ENCODE measurements around the gene CCNT2.
"Not testable (repeated sequence)": the region's sequence is repeated elsewhere in the genome, so short reads cannot be mapped to it uniquely, and the experiment has no call there.

Gene CCNT2

DNA sequence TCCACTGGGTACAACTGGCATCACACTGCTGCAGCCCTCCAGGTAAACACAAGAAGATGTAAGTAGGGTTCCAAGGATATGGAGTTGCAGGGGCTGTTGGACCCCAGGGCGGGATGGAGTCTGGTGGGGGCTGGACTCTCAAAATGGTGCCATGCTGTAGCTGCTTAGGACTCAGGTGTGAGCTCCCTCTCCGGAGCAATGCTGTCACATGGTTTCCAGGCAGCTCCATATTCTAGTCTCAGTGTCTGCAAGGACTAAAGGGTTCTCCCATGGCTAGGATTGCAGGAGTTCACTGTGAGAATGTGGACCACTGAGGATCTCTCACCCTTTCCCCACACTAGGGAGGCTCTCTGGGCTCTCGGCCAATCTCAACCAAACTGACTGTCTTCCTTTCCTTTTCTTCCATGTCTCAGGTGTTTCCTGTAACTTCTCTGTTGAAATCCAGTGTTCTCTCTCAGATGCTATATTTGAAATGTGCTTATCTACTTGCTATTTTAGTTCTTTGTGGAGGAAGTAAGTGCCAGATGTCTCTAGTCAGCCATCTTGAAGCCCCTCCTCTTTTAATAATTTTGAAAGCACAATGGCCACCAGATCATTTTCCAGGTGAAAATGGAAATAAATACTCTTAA is 57.6 kb downstream of the CCNT2 start:
- no peak for DNase-seq

DNA sequence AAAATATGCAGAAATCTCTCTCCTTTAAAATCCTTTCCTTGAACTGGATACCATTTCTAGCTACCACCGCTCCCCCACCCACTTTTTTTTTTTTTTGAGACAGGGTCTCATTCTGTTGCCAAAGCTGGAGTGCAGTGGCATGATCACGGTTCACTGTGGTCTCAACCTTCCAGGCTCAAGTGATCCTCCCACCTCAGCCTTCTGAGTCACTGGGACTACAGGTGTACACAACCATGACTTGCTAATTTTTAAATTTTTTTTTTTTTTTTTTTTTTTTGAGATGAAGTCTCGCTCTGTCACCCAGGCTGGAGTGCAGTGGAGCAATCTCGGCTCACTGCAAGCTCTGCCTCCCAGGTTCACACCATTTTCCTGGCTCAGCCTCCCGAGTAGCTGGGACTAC is 58.5 kb downstream of the CCNT2 start:
- DNase-seq: not testable (repeated sequence)

DNA sequence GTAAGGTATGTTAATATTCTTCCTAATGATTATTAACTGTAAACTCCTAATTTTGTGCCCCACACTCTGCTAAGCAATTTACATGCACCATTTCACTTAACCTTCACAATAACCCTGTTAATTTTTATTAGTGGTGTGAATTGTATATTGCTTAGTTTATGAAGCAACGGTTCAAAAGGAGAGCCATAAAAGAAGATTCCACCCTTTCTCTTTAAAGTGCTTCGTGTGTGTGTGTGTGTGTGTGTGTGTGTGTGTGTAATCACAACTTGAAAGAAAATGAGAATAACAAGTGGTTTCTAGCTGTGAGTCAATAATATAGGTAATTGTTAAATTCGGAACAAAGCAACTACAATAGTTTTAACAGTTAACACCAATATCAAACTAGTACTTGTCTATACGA is 60.6 kb downstream of the CCNT2 start:
- no peak for DNase-seq

DNA sequence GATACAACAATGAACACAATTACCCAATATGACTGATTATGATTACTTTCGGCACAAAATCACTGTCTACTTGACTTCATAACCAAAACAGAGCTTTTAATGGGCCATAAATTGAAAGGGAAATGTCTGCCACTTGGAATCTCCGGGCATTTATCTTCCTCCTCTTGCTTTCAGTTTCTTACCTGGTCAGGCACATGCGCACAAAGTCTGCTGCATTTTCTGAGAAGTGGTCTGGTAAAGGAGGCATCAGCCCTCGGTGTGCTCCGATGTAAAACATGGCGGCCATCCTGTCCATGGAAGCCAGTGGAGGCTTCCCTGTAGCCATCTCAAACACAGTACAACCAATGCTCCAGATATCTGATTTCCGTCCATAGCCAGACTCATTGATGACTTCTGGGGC is 62.0 kb downstream of the CCNT2 start:
- DNase-seq: no peak

DNA sequence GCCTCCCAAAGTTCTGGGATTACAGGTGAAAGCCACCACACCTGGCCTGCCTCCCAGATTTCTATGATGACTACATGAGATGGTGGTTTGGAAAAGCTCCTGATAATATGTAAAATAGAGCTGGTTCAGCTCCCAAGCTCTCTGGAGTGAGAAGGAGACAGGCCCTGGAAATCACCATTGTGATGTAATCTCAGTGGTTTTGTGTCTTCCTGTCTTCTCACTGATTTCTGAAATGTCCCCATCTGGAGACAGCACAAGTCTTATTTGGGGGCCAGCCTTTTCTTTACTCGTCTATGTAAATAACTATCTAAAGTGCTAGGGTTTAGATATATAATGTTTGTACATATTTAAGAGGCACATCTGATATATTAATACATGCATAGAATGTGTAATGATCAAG is 64.0 kb downstream of the CCNT2 start:
- DNase-seq: no peak

DNA sequence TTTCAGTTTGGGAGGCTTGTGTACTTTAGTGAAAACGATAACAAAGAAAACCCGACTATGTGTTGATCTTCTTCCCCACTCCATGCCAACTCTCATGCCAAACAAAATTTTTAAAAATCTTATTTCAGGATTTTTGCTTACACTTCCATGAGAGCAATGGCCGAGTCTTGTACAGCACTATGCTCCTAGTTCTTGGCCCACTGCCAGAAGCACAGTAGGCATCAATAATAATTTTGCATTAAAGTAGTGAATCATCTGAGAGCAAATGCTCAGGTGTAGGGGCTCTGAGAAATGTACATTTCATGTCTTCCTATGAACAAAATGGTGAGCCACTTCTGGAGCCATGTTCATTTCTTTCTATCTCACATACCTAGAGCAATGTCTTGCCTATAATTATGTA is 66.4 kb downstream of the CCNT2 start:
- DNase-seq: no peak

DNA sequence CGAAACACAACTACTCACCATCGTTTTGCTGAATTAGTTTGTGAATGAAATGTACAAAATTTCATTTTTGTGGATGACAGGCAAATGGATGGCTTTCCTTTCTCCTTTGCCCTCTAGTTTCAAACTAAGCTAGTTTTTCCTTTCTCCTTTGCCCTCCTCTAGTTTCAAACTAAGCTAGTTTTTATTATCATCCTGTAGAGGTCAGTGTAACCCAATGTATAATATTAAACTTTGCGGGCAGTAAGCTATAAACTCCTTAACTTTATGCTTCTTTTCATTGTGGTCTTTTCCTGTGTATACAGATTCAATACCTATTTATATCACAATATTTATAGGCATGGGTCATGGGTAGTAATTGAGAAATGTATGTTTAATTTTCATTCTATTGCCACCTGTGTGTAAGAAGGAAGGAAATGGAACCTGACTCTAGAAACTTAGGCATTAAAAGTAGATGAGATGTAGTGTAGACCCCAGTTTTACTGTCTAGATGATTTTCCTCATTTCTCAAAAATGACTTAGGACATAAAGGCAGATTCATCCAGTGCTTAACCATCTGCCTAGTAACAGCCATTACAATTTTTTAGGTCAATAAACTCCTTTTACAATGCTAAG is 70.5 kb downstream of the CCNT2 start:
- DNase-seq: peak; percentile 28

DNA sequence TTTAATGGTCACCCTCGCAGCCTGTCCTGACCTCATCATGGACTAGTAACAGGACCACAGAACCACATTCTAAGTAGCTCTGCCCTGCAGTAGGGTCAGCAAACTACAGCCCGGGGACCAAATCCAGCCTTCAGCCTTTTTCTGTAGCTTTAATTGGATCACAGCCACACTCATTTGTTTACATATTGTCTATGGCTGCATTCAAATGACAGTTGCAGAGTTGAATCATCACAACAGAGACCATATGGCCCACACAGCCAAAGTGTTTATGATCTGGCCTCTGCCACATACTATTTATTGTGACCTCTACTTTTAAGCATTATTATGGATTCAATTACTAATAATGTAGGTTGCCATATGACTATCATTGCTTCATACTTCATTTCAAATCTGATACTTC is 80.9 kb downstream of the CCNT2 start:
- peak; percentile 2 for DNase-seq

DNA sequence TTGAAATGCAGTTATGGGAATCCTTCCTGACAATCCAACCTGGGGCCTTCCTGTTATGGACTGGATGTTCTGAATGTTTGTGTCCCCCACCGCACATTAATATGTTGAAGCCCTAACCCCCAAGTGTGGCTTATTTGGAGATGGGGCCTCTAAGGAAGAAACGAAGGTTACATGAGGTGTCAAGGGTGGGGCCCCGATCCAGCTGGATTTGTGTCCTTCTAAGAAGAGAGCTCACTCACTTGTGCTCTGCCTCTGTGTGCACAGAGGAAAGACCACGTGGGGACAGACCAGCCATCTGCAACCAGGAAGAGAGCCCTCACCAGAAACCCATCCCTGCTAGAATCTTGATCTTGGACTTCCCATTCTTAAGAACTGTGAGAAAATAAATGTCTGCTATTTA is 84.2 kb downstream of the CCNT2 start:
- no peak for DNase-seq

DNA sequence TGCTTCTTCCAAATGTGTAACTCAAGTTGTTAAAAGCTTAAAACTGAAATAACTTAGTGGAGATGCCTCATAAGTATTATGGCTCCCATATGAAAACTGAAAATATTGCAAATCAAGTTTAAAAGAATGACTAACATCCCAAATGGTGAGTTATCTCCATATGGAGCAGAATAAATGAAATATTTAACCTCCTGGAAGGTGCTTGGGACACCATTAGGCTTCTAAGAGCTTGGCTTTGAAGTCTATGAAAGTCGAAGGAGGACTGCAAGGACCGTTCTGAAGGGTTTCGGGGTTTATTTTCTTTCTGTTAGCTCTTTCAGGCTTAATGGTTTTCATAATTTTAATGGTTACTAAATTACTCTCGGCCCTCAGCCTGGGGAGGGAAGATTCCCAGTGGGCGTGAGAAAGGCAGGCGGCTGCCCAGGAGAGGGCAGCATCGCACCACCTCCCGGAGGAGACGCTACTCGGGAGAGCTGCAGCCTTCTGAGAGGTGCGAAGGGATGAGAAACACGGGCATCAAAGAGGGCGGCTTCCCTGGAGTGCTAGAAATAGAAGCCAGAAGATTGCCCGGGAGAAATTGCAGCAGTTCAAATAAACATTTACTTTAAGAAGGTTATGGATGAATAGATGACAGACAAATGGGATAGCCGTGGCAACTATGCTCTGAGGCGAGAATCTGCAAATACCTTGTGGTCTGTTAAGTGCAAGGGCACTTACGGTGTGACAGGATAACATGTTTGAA is 85.6 kb downstream of the CCNT2 start:
- DNase-seq: peak; percentile 13

DNA sequence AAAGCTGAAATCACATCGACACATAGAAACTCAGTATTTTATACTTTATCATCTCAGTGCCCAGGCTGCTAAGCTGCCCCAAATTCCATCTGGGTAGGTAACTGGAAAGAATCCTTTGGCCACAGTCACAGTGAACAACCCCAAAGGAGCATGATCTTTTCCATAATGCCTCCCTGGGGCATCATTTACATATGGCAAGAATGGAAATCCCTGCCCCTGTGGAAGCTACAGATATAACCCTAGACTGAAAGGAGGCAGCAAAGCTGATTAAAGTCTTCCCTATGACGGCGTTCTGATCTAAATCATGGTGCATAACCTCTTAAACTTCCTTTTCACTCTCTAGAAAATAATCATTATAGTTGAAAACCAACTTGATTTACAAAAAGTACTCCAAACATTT is 87.1 kb downstream of the CCNT2 start:
- no peak for DNase-seq
